ENCODE measurements around the gene GAL3ST3. TPM values are rescaled to one million over a fixed set of nuclear protein-coding genes. Genes with fewer than 3 reads are reported as not detected.

Gene GAL3ST3
- total and polyA plus RNA-seq, 10 donors = 0.03 to 0.04 (median 0.03) TPM; not detected in 7

DNA sequence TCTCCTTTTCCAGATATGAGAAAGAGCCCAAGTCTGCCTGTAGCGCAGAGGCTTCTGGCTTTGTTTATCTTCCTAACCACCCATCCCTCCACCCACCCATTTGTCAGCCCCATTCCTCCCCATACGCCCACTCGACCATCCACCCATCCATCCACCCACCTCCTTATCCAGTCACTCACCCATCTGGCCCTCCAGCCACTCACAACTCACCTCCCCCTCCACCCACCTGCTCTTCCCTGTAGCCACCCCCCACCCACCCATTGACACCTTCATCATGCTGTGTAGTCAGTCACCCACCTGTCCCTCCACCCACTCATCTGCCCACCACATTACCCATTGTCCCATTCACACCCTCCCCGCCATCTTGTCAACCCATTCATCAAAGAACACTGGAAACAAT is 31.6 kb downstream of the GAL3ST3 start:
- H3K9me3 ChIP-seq = no peaks in the 10 kb centered on the region
- DNase-seq = no peak
- H3K4me1 ChIP-seq = peaks cover under 1 to 41% (median 13%) of the 10 kb centered on the region in 6 donors
- TF ChIP-seq POLR2A (IDR thresholded peaks at IDR 0.05) = no peak
- no peak for TF ChIP-seq POLR2AphosphoS5 (IDR thresholded peaks at IDR 0.05)
- TF ChIP-seq, protein P1, sequence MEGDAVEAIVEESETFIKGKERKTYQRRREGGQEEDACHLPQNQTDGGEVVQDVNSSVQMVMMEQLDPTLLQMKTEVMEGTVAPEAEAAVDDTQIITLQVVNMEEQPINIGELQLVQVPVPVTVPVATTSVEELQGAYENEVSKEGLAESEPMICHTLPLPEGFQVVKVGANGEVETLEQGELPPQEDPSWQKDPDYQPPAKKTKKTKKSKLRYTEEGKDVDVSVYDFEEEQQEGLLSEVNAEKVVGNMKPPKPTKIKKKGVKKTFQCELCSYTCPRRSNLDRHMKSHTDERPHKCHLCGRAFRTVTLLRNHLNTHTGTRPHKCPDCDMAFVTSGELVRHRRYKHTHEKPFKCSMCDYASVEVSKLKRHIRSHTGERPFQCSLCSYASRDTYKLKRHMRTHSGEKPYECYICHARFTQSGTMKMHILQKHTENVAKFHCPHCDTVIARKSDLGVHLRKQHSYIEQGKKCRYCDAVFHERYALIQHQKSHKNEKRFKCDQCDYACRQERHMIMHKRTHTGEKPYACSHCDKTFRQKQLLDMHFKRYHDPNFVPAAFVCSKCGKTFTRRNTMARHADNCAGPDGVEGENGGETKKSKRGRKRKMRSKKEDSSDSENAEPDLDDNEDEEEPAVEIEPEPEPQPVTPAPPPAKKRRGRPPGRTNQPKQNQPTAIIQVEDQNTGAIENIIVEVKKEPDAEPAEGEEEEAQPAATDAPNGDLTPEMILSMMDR (IDR thresholded peaks at IDR 0.05 in 8 of 11, conservative IDR thresholded peaks at IDR 0.05 in 3 of 11) = no peak
- H3K27ac ChIP-seq = no peak overlapping the region
- H3K4me3 ChIP-seq = no peak overlapping the region
- intact Hi-C loops (cut with DNase I; ENCODE audit: low total_unique reads) = no loop called here
- peaks cover 3 to 25% (median 9%) of the 10 kb centered on the region in 7 donors for H3K27me3 ChIP-seq (replicated peaks in 1 of 7)
- no peaks in the 10 kb centered on the region for H3K36me3 ChIP-seq
- 73 to 88% (median 86%) methylated on average over 4 of the region's 4 CpGs for WGBS, 5 donors

DNA sequence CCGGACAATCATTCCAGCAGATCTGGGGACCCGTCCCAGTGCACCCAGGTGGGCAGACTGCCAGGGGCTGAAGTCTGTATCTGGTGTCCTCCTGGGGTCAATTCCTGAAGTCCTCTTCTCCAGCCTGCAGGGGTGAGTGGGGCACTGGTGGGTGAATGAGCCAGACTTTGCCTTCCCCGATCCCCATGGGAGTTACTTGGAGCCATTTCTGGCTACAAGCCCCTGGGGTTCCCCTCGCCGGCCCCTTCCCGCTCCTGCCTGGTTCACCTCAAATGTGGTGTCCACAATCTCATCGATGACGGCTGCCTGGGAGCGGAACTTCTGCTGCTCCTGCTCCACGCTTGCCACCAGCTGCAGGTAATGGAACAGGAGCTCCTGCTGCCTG is 32.2 kb downstream of the GAL3ST3 start:
- 90 to 95% (median 91%) methylated on average over 10 of the region's 10 CpGs for WGBS, 5 donors
- no peaks in the 10 kb centered on the region for H3K36me3 ChIP-seq
- peaks cover 4 to 30% (median 14%) of the 10 kb centered on the region in 7 donors for H3K27me3 ChIP-seq (replicated peaks in 1 of 7)
- TF ChIP-seq, protein P1 (IDR thresholded peaks at IDR 0.05 in 8 of 11, conservative IDR thresholded peaks at IDR 0.05 in 3 of 11) = no peak
- H3K4me3 ChIP-seq = no peak overlapping the region
- no peak for DNase-seq
- no peaks in the 10 kb centered on the region for H3K9me3 ChIP-seq
- intact Hi-C loops (cut with DNase I; ENCODE audit: low total_unique reads) = no loop called here
- peaks cover 1 to 41% (median 13%) of the 10 kb centered on the region in 6 donors for H3K4me1 ChIP-seq
- no peak overlapping the region for H3K27ac ChIP-seq

DNA sequence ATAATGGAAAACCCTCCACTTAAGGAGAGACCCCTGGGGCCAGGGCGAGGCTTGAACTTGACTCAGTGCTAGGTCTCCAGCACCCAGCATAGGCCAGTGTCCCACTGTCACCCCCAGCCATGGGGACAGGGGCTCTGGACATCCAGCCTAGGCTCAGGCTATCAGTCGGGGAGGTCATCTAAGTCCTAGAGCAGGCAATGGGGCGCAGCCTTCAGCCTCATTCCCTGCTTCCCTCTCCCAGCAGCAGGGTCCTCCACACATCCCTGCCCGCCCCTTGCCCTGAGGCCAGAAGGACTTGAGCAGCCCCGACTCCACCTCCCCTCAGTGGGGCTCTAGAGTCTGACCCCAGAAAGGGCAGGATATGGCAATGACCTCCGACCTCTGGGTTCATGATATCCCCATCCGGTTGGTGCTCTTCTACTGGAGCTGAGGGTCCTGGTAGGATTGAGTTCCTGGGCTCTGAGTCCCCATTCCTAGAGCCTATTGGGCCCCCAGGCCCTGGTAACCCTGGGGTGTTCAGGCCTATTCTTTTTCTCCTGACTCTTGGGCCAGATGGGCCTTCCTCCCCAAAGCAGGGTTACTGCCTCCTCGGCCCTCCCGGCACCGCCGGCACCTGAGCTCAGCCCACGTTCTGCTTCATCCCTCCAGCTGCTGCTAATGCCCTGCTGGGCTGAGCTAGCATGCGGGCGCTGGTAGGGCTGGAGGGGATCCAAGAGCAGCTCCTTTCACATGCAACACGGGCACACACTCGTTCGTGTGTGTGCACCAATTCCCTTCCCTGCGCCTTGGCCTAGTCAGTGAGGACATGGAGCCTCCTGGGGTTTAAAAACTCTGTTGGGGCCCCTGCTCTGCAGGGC is 32.8 kb downstream of the GAL3ST3 start:
- intact Hi-C loops (cut with DNase I; ENCODE audit: low total_unique reads) = no loop called here
- WGBS, 5 donors = 83 to 91% (median 87%) methylated on average over 15 to 18 of the region's 18 CpGs
- no peak for TF ChIP-seq POLR2A (IDR thresholded peaks at IDR 0.05)
- TF ChIP-seq, protein P1 (IDR thresholded peaks at IDR 0.05 in 8 of 11, conservative IDR thresholded peaks at IDR 0.05 in 3 of 11) = no peak
- no peak for TF ChIP-seq POLR2AphosphoS5 (IDR thresholded peaks at IDR 0.05)
- Histone ChIP-seq H3K27ac (peak overlapping the region in 2 of 8 donors; percentile 23 to 40), H3K36me3 (no peaks in the 10 kb centered on the region), H3K27me3 (replicated peaks in 1 of 7) (peaks cover 6 to 30% (median 19%) of the 10 kb centered on the region in 7 donors), H3K4me1 (peaks cover 3 to 40% (median 11%) of the 10 kb centered on the region in 6 donors), H3K4me3 (no peak overlapping the region), H3K9me3 (no peaks in the 10 kb centered on the region)
- DNase-seq = no peak

DNA sequence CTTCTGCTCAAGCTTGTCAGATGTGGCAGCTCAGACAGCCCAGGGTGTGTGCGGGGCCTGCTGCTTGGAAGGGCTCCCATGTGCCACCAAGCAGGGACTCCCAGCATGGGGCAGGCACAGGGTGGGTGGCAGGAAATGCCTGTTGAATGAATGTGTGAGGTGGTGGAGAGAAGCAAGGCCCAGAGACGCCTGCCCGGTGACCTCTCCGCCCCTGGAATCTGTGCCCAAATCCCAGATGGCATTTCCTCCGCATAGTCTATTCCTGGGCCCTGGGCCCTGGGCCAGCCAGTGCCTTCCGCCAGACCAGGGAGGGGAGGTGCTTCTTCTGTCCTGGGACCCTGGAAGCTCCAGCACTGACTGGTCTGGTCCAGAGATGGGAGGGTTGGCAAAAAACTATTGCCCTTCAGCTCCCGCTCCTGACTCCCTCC is 33.5 kb downstream of the GAL3ST3 start:
- TF ChIP-seq POLR2A (IDR thresholded peaks at IDR 0.05) (no peak), POLR2AphosphoS5 (IDR thresholded peaks at IDR 0.05) (peak in 1 of 3 donors; percentile 24)
- intact Hi-C loops (cut with DNase I; ENCODE audit: low total_unique reads) = no loop called here
- H3K27ac ChIP-seq = peak overlapping the region in 2 of 8 donors; percentile 23 to 40
- 64 to 89% (median 86%) methylated on average over 6 to 7 of the region's 7 CpGs for WGBS, 5 donors
- peaks cover 3 to 33% (median 9%) of the 10 kb centered on the region in 6 donors for H3K4me1 ChIP-seq
- H3K4me3 ChIP-seq = no peak overlapping the region
- H3K9me3 ChIP-seq = no peaks in the 10 kb centered on the region
- peaks cover 6 to 37% (median 19%) of the 10 kb centered on the region in 7 donors for H3K27me3 ChIP-seq (replicated peaks in 1 of 7)
- H3K36me3 ChIP-seq = no peaks in the 10 kb centered on the region
- no peak for DNase-seq

Measured in spleen (tissue), 11 donors.